ENCODE measurements around the gene DOCK3.
"Not testable (repeated sequence)": the region's sequence is repeated elsewhere in the genome, so short reads cannot be mapped to it uniquely, and the experiment has no call there.

GRCh38 chr3:51307945-51308607 lies 633.3 kb downstream of the DOCK3 start:
- not testable (repeated sequence) for TF ChIP-seq POLR2A (IDR thresholded peaks at IDR 0.05; ENCODE audit: low read depth, low read length); RCOR1 (IDR thresholded peaks at IDR 0.05; ENCODE audit: insufficient replicate concordance, low read length); CTCF (conservative IDR thresholded peaks at IDR 0.05; ENCODE audit: low read depth, low read length); RAD21 (IDR thresholded peaks at IDR 0.05; ENCODE audit: low read length)

All from IMR-90 (cell line).